Posterior vena cava (tissue), 2 donors: ENCODE measurements around the gene POLR1B. TPM values are rescaled to one million over a fixed set of nuclear protein-coding genes. Genes with fewer than 3 reads are reported as not detected.
"Not testable (repeated sequence)": the region's sequence is repeated elsewhere in the genome, so short reads cannot be mapped to it uniquely, and the experiment has no call there.

Experiments used
- DNase-seq: peaks from one replicate; pipeline ENCODE4 v3.0.0-alpha.2; 2020; ENCODE audit warnings: low spot score
- intact Hi-C, 2 donors: fragments of 100-400 bp; cut with DNase I; formaldehyde crosslinking; loops; one replicate each; pipeline versions ENCODE4 v1.14.1 to v1.14.2; 2022 to 2023
- total RNA-seq, 2 donors: library from RNA; stranded (reverse); fragmentation: NEBNext Ultra II Directional; extraction: Animal tissue kit (Norgen Biotek cat#: 25700); gene quantifications; one replicate each; pipeline ENCODE4 v1.2.1, GENCODE V29; 2021
- donor health status: DM: yes; HTN: yes; CAD: no.
- donor health status: DM: yes; HTN: yes; CAD: no.

POLR1B gene
- total RNA-seq, 2 donors from 2014 or later: 11.4 to 12.8 TPM

- intact Hi-C loops: no loop called here
- DNase-seq: no peak
Observed at GRCh38 chr2:112585873-112586464, 43.7 kb downstream of the POLR1B start.

- intact Hi-C loops: no loop called here
- DNase-seq: no peak
Observed at GRCh38 chr2:112588611-112589045, 46.4 kb downstream of the POLR1B start.

DNA sequence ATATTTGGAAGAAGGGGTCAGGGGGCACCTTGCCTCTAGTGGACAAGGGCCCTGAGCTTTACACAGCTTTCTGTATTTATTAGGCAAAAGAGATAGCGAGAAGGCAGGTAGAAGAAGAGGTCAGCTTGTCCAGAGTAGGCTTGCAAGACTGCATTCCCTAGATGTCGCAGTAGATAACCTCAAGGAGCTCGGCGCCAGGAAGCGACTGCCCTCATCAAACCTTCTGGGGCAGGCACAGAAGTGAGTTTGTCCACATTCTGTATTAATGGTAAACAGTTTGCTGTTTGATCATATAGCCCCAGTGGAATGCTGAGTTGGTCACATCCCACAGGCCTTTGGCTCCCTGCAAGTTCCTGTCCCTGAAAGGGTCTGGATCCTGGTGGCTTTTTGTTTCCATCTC is 49.1 kb downstream of the POLR1B start:
- intact Hi-C loops: loop anchor here in 1 of 2 donors (10.0 kb wide), 1 partner anchor 53 kb away; the partner anchor contains the start of gene SLC20A1
- no peak for DNase-seq

GRCh38 chr2:112593736-112594135 is 51.5 kb downstream of the POLR1B start:
- no peak for DNase-seq
- intact Hi-C loops: loop anchor here in 1 of 2 donors (10.0 kb wide), 1 partner anchor 51 kb away; the partner anchor contains the start of gene SLC20A1

DNA sequence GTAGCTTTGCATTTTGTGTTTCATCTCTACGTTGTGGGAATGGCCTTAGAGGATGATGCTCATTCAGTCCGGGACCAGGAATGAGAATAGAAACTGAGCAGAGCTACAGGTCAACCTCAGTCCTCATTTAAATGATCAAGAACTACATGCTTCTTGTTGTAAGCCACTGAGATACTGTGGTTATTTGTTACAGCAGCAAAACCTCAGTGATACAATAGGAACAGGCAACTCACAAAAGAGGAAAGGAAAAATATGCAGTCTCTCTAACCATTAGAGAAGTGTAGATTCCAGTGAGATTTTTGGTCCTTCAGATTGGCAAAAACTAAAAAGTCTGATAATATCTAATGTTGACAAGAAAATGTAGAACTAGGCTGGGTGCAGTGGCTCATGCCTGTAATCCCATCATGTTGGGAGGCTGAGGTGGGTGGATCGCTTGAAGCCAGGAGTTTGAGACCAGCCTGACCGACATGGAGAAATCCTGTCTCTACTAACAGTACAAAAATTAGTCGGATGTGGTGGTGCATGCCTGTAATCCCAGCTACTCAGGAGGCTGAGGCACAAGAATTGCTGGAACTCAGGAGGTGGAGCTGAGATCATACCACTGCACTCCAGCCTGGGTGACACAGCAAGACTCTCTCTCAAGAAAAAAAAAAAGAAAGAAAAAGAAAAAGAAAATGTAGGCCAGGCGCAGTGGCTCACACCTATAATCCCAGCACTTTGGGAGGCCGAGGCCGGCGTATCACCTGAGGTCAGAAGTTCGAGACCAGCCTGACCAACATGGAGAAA is 55.5 kb downstream of the POLR1B start:
- intact Hi-C loops: loop anchor here in 1 of 2 donors (10.0 kb wide), 1 partner anchor 47 kb away; the partner anchor contains the start of gene SLC20A1
- no peak for DNase-seq

GRCh38 chr2:112600634-112601033 is 58.4 kb downstream of the POLR1B start:
- no peak for DNase-seq
- intact Hi-C loops: loop anchor here in 1 of 2 donors (5.0 kb wide), 1 partner anchor 127 kb away; no protein-coding TSS in a partner anchor

DNA sequence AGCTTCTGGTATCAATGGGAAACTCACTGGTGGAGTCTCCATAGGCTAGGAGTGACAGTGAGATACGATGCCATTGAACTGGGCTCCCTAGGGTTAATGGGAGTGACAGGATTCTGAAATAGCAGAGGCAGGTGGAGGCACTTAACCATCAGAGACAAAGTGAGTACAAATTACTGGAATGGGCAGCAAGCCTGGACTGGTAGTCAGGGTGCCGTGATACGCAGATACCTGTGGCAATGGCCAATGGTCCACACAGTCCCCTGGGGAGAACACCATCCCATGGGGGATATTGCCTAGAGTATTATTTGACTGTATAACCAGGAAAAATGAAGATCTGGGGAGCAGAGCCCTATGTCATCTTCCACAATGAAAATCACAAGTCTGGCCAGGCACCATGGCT is 59.5 kb downstream of the POLR1B start:
- intact Hi-C loops: loop anchor here in 1 of 2 donors (5.0 kb wide), 1 partner anchor 126 kb away; no protein-coding TSS in a partner anchor
- no peak for DNase-seq

DNA sequence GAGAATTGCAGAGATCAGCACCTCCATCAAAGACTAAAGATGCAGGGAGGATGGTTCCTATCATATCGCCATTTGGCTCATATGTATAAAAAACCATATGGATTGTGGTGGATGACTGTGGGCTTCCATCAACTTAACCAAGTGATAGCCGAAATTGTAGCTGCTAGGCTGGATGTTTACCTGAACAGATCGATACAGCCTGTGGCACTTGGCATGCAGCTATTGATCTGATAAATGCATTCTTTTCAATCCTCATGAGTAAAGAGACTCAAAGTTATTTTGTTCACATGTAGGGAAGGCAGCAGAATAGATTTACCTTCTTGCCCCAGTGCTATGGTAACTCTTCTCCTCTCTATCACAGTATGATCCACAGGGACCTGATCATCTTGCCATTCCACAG is 60.7 kb downstream of the POLR1B start:
- intact Hi-C loops: loop anchor here in 1 of 2 donors (5.0 kb wide), 1 partner anchor 124 kb away; no protein-coding TSS in a partner anchor
- DNase-seq: no peak

GRCh38 chr2:112603731-112604130 is 61.5 kb downstream of the POLR1B start:
- intact Hi-C loops: loop anchor here in 1 of 2 donors (5.0 kb wide), 1 partner anchor 124 kb away; no protein-coding TSS in a partner anchor
- DNase-seq: no peak

DNA sequence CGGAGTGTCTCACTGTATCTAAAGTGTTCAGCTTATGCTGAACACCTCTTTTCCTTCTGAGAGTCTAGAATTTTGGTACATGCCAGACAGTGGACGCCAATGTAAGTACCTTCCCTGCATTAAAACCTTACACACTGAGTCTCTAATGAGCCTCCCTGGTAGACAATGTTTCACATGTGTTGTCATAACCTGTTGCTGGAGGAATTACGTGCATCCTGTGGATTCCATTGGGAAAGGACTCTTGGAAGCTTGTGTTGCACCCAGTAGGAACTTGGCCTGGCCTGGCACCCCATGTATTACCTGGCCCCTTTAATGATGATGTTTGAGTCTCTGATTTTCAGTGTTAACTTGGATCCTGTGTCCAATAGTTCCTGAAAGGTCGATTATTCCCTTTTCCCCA is 62.7 kb downstream of the POLR1B start:
- no peak for DNase-seq
- intact Hi-C loops: loop anchor here in 1 of 2 donors (5.0 kb wide), 1 partner anchor 122 kb away; no protein-coding TSS in a partner anchor

DNA sequence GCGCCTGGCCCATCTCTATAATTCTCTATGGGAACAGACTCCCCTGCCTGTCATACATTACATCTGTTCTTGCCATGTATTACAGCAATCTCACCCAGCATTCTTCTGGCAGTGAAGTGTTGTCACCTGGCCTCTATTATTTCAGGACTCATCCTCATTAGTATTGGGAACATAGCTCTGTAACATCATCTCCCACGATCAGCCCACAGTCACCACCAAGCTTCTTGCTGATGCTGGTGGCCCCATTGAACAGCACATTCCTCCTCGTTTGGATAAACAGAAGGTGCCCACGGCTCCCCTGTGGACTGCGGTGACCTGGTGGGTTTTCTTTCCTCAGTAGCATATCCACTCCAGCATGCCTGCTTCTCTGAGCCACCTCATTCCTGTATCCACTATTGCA is 63.7 kb downstream of the POLR1B start:
- no peak for DNase-seq
- intact Hi-C loops: no loop called here

GRCh38 chr2:112606547-112606946 is 64.3 kb downstream of the POLR1B start:
- no peak for DNase-seq
- intact Hi-C loops: no loop called here

DNA sequence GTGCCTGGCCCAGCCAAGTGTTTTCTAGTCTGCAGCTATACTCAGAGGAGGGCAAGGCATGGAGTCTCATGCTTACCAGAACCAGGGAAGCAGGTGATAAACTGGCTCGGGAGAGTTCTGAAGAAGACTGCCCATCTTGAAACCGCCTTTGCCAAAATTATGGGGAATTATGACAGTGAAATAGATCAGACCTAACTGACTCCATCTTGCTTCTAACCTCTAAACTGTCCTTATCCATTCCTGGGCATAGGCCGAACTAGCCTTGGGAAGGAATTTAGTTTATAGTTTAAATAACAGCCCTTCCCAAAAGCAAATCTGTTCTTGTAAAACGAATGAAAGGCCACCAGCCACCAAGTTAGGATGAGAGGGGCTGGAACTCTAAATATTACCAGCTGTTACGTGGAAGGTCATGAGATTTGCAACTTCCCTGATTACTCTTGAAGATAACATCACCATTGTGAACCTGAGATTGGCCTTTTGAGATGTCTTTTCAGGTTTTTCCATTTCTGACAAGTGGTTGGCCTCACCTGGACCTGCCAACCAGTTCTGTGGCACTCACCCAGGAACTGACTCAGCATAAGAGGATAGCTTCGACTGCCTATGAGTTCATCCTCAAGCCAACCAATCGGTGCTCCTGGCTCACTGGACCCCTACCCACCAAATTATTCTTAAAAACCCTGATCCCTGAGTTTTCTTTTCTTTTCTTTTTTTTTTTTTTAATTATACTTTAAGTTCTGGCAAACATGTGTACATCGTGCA is 65.6 kb downstream of the POLR1B start:
- DNase-seq: no peak
- intact Hi-C loops: no loop called here

GRCh38 chr2:112609320-112609719 is 67.1 kb downstream of the POLR1B start:
- DNase-seq, intact Hi-C loops: not testable (repeated sequence)

DNA sequence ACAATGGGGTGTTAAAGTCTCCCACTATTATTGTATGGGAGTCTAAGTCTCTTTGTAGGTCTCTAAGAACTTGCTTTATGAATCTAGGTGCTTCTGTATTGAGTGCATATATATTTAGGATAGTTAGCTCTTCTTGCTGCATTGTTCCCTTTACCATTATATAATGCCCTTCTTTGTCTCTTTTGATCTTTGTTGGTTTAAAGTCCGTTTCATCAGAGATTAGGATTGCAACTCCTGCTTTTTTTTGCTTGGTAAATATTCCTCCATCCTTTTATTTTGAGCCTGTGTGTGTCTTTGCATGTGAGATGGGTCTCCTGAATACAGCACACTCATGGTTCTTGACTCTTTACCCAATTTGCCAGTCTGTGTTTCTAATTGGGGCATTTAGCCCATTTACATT is 70.0 kb downstream of the POLR1B start:
- intact Hi-C loops: not testable (repeated sequence)

DNA sequence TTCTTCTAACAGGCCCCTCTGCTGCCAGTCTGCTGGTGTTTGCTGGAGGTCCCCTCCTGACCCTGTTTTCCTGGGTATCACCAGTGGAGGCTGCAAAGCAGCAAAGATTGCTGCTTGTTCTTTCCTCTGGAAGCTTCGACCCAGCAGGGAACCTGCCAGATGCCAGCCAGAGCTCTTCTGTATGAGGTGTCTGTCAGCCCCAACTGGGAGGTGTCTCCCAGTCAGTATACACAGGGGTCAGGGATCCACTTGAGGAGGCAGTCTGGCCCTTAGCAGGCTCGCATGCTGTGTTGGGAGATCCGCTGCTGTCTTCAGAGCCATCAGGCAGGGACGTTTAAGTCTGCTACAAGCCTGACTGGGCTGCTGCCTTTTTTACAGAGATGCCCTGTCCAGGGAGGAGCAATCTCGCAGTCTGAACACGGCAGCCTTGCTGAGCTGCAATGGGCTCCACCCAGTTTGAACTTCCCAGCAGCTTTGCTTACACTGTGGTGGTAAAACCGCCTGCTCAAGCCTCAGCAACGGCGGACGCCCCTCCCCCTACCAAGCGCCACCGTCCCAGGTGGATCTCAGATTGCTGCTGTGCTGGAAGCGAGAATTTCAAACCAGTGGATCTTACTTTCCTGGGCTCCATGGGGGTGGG is 72.1 kb downstream of the POLR1B start:
- DNase-seq: no peak
- intact Hi-C loops: no loop called here

More for the DNA sequence above, 70.0 kb downstream of the POLR1B start:
- DNase-seq: not testable (repeated sequence)

DNA sequence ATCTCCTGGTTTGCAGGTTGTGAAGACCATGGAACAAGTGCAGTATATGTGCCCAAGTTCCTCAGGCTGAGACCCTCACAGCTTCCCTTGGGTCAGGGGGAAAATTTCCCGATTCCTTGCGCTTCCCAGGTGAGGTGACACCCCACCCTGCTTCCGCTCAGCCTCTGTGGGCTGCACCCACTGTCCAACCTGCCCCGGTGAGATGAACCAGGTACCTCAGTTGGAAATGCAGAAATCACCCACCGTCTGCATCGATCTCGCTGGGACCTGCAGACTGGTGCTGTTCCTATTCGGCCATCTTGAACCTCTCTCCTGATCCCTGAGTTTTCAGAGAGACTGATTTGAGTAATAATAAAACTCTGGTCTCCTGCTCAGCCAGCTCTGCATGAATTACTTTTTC is 72.8 kb downstream of the POLR1B start:
- DNase-seq: peak; percentile 44
- intact Hi-C loops: no loop called here

DNA sequence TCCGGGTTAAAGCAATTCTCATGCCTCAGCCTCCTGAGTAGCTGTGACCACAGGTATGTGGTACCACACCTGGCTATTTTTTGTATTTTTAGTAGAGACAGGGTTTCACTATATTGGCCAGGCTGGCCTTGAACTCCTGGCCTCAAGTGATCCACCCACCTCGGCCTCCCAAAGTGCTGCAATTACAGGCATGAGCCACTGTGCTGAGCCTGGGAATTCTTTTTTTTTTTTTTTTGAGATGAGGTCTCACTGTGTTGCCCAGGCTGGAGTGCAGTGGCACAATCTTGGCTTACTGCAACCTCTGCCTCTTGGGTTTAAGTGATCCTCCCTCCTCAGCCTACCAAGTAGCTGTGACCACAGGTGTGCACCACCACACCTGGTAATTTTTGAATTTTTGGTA is 73.5 kb downstream of the POLR1B start:
- intact Hi-C loops: loop anchor here in 1 of 2 donors (2.0 kb wide), 1 partner anchor 101 kb away; no protein-coding TSS in a partner anchor
- DNase-seq: not testable (repeated sequence)

- intact Hi-C loops: no loop called here
- no peak for DNase-seq
Observed at GRCh38 chr2:112618383-112618782, 76.1 kb downstream of the POLR1B start.
